ENCODE results near the gene CBLC.

DNA sequence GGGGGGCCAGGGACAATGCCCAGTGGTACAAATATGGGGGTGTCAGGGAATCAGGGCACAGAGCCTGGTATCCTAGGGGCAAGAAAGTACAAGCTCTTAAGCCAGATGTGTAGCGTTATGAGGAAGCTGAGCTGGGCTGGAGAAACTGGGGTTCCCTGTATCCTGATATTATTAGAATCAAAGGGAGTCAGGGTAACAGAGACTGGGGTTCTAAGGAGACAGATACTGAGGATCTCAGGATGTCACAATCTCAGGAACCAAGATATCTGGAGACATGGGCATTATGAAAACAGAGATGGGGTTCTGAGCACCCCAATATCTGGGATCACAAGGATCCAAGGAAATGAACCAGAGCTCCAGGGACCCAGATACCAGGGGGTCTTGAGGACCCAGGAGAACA, 28.4 kb upstream of the CBLC start:
- TF ChIP-seq POLR2A (IDR thresholded peaks at IDR 0.05) (no peak), CTCF (IDR thresholded peaks at IDR 0.05) (no peak)
